Skin epidermis (tissue), 12 donors: Measurements from ENCODE around the gene XPA.
A peak's percentile ranks its signal among the peaks of the same experiment; 100 is the strongest.
"Not testable (repeated sequence)": the region's sequence is repeated elsewhere in the genome, so short reads cannot be mapped to it uniquely, and the experiment has no call there.

Source experiments
- H3K27ac ChIP-seq, 21 experiments: fragments of 200-600 bp; sonication (generic) in 11 of 21; one replicate each; pipeline ENCODE4 v1.5.0; 2020; ENCODE audit warnings: mild to moderate bottlenecking in 3 of 21, inconsistent platforms in 2 of 21, moderate library complexity in 2 of 21
- H3K4me3 ChIP-seq, 7 experiments: fragments of 200-600 bp; sonication (generic) in 2 of 7; one replicate each; pipeline ENCODE4 v1.5.0; 2020; ENCODE audit warnings: inconsistent platforms in 2 of 7, mild to moderate bottlenecking in 2 of 7, moderate library complexity in 1 of 7

Gene XPA

DNA sequence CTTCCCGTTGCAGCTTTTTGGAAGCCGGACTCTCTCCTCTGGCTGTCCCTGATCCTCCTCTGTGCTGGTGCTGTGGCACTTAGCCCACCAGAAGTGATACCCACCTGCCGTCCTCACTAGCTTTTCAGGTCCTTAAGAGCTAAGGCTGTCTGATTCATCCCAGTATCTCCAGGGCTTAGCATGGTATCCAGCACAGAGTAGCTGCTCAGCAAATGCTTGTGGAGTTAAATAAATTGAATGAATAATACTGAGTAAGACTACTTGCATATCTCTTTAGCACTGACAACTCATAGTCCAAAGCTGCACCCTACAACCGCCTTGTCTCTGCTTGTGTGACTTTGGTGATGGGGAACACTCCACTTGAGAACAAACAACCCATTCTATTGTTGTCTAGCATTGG is 7.7 kb upstream of the XPA start:
- no peak overlapping the region for H3K27ac ChIP-seq

GRCh38 chr9:97704345-97704677 is 7.2 kb upstream of the XPA start:
- no peak overlapping the region for H3K4me3 ChIP-seq
- peak overlapping the region in 3 of 21 experiments; percentile 10 to 34 (median 20) for H3K27ac ChIP-seq

More for the DNA sequence above, 7.7 kb upstream of the XPA start:
- H3K4me3 ChIP-seq, result no peak overlapping the region

- Histone ChIP-seq H3K4me3 (no peak overlapping the region), H3K27ac (peak overlapping the region in 5 of 21 experiments; percentile 6 to 67 (median 20))
These were observed 6.6 kb upstream of the XPA start for GRCh38 chr9:97703437-97704344.

GRCh38 chr9:97699824-97700223 is 2.7 kb upstream of the XPA start:
- not testable (repeated sequence) for H3K27ac ChIP-seq

DNA sequence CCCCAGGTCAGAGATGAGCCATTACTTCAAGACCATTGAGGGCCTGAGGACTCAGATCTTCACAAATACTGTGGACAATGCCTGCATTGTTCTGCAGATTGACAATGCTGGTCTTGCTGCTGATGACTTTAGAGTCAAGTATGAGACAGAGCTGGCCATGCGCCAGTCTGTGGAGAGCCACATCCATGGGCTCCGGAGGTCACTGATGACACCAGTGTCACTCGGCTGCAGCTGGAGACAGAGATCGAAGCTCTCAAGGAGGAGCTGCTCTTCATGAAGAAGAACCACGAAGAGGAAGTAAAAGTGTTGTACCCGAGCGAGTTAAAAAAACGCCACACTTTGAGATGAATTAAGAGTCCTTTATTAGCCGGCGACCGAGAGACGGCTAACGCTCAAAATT is 2.1 kb upstream of the XPA start:
- not testable (repeated sequence) for H3K27ac ChIP-seq, H3K4me3 ChIP-seq

More at GRCh38 chr9:97699824-97700223, 2.7 kb upstream of the XPA start:
- H3K4me3 ChIP-seq, result not testable (repeated sequence)

DNA sequence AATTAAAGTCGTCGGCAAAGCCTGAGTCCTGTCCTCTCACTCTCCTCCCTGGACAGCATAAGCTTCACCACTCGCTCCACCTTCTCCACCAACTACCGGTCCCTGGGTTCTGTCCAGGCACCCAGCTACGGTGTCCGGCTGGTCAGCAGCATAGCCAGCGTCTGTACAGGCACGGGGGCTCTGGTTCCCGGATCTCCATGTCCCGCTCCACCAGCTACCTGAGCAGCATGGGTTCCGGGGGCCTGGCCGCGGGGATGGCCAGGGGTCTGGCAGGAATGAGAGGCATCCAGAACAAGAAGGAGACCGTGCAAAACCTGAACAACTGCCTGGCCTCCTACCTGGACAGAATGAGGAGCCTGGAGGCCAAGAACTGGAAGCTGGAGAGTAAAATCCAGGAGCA is 1.7 kb upstream of the XPA start:
- Histone ChIP-seq H3K4me3 (no peak overlapping the region), H3K27ac (no peak overlapping the region)

DNA sequence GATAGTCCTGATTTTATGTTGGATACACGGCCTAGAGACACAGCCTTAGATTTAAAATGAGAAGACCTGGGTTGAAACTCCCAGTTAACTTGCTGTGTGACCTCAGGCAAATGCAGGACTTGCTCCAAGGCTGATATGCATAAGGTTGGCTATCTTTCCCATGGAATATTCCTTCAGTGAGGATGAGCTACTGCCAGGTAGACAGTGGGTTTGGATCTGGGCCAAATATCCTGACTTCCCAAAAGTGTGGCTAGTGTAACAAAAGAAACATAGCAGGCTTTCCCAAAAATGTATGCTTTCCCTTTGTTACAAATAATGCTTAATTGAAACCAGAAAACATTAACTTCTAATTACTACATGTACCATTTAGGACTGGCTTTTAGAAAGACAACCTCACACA is 697 bp upstream of the XPA start:
- Histone ChIP-seq H3K4me3 (peak overlapping the region in 2 of 7 experiments; percentile 85 to 90), H3K27ac (peak overlapping the region in 18 of 21 experiments; percentile 88 to 96 (median 93))

DNA sequence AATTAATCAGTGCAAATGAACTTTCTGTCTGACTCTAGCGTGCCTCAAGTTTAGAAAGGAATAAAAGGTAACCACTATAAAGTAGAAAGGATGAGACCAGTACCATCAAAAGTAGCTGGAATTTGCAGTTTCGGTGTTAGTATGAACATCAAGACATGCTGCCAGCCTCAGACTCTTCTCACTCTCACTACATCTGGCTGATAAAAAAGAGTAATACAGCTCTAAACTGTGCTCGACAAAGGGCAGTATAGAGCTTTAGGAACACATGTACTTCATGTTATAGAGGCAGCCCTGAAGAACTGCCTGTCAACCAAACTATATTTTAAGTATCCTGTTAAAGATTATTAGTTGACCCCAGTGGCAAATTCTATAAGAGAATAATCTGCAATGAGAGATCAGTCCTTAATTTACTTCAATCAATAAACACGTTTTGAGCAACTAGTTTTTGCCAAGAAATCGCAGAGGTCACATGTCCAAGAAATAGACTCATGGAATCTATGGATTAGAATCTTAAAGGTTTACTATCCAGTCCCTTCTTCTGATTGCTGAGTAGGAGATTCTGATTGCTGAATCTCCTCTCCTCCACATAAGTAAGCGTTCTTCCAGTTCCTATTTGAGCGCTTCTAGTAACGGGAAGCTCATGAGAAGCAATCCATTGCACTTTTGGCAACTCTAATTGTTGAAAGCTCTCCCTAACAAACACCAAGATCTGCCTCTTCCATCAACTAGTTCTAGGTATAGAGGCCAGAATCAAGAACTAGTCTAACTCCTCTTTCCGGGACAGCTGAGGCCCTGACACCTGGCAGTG is 941 bp downstream of the XPA start:
- Histone ChIP-seq H3K27ac (peak overlapping the region in 20 of 21 experiments; percentile 88 to 96 (median 93)), H3K4me3 (peak overlapping the region; percentile 64 to 93 (median 85))

- Histone ChIP-seq H3K27ac (no peak overlapping the region), H3K4me3 (no peak overlapping the region)
These were observed 1.8 kb downstream of the XPA start for GRCh38 chr9:97695390-97695789.

DNA sequence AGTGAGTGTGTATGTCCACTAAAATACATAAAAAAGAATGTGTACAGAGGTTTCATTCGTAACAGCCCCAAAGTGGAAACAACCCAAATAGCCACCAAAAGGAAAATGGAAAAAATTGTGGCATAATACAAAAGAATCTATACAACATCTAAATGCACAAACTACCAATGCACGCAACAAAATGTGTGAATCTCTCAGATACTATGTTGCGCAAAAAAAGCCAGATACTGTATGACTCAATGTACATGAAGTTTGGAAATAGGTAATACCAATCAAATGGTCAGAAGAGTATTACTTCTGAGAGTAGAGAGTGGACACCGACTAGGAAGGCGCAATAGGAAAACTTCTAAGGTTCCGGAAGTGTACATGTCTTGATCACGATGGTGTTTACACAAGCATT is 2.4 kb downstream of the XPA start:
- no peak overlapping the region for H3K27ac ChIP-seq
- H3K4me3 ChIP-seq, result no peak overlapping the region

GRCh38 chr9:97689401-97690180 is 7.5 kb downstream of the XPA start:
- H3K4me3 ChIP-seq, result no peak overlapping the region
- H3K27ac ChIP-seq, result no peak overlapping the region

- Histone ChIP-seq H3K27ac (no peak overlapping the region), H3K4me3 (no peak overlapping the region)
These were observed 8.5 kb downstream of the XPA start for GRCh38 chr9:97688654-97689053.

DNA sequence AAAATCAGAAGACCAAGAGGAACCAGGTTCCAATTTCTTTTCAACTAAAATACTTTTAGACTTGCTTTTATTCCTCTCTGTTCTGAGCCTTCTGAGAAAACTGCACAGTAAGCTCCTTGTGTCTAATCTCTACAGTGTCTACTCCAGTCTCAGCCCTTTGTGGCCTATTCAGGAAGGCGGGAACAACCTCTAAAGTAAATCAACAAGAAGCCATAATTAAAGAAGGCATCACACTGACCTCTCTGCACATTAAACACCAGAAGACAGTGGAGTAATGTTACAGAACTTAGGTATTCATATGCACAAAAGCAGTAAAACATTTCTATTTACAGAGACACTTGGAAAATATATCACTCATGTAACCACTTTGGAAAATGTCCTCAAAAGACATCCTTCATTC is 14.9 kb downstream of the XPA start:
- Histone ChIP-seq H3K27ac (no peak overlapping the region), H3K4me3 (no peak overlapping the region)

DNA sequence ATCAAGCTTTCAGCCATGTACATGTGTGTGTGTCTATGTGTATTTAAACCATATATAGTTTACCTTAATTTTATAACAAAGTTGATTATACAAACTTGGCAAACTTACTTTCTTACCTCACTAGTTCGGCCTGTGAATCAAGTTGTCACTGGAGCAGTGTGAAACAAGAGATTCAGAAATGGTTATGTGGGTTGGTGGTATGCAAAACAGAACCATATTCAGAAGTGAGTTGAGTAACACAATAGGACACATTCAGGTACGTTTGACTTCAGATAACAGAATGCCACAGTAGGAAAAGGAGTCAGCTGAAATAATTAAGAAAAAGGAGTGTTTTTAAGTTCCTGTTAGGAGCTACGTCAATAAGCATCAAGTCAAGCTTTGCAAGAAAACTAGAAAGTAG is 21.5 kb downstream of the XPA start:
- no peak overlapping the region for H3K27ac ChIP-seq
- H3K4me3 ChIP-seq, result no peak overlapping the region

GRCh38 chr9:97673922-97674321 is 23.2 kb downstream of the XPA start:
- Histone ChIP-seq H3K27ac (no peak overlapping the region), H3K4me3 (no peak overlapping the region)

DNA sequence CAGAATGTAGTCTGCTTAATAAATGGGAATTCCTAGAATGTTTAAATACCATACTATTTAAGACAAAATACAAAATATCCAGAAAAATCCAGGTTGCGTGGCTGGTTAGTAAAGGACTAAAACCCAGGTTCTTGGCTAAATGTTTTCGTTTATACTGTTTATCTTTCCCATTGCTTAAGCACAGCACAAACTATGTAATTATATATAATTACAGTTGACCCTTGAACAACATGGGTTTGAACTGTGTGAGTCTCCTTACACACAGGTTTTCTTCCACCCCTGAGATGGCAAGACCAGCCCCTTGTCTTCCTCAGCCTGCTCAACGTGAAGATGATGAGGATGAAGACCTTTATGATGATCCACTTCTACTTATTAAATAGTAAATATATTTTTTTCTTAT is 24.7 kb downstream of the XPA start:
- Histone ChIP-seq H3K27ac (no peak overlapping the region), H3K4me3 (no peak overlapping the region)

GRCh38 chr9:97670586-97670985 is 26.6 kb downstream of the XPA start:
- Histone ChIP-seq H3K27ac (peak overlapping the region in 1 of 21 experiments; percentile 10), H3K4me3 (no peak overlapping the region)

- no peak overlapping the region for H3K27ac ChIP-seq
- H3K4me3 ChIP-seq, result no peak overlapping the region
These were observed 28.7 kb downstream of the XPA start for GRCh38 chr9:97668485-97668884.

DNA sequence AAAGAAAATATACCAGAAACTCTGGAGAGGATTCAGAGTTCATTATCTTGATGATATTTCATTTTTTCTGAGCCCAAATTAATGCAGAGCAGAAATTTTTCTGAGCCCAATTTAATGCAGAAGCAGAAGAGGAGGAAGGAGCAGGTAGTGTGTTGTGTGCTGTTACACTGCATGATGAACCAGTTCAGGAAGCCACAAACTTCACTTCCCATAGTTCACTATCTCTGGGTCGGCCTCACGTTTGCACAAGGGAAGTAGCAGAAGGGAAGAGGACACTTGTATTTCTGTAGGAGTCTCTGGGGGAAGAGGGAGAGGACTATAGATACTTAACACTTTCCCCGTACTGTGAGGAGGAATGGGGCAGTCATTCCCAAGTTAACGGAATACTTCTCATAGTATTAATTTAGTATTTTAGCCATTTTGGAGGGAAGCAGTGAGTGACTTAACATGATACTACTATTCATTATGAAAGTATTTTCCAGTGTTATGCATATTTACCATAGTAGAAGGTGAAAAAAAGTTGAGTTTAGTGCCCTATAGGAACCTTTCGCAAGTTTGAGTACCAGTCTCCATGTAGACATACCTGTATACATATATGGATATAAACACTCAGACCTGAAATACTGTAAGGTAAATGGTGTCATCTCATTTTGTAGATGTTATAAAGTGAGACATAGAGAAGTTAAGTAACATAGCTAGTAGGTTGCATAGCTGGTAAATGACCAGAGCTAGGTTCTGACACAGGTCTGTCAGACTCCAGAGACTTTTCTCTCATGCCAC is 30.0 kb downstream of the XPA start:
- H3K27ac ChIP-seq, result no peak overlapping the region

More for the DNA sequence above, 30.0 kb downstream of the XPA start:
- H3K4me3 ChIP-seq, result no peak overlapping the region
